Osteocyte (in vitro differentiated cells): ENCODE measurements around the gene QRFP. TPM values are rescaled to one million over a fixed set of nuclear protein-coding genes. Genes with fewer than 3 reads are reported as not detected.

ENCODE experiments used
- DNase-seq: peaks from one replicate; pipeline ENCODE4 v3.0.0; 2021; ENCODE audit warnings: mixed read lengths; ENCODE audit not compliant: unreplicated experiment; ENCODE audit errors: extremely low spot score
- H3K27ac Mint-ChIP-seq: one replicate; pipeline ENCODE4 v1.8.0; 2021; ENCODE audit warnings: mild to moderate bottlenecking, mixed read lengths; ENCODE audit not compliant: unreplicated experiment
- H3K27me3 Mint-ChIP-seq: one replicate; pipeline ENCODE4 v1.8.0; 2021; ENCODE audit warnings: mixed read lengths; ENCODE audit not compliant: unreplicated experiment
- H3K36me3 Mint-ChIP-seq: one replicate; pipeline ENCODE4 v1.8.0; 2021; ENCODE audit warnings: mixed read lengths; ENCODE audit not compliant: unreplicated experiment
- H3K4me1 Mint-ChIP-seq: one replicate; pipeline ENCODE4 v1.8.0; 2021; ENCODE audit warnings: mixed read lengths; ENCODE audit not compliant: unreplicated experiment
- H3K4me3 Mint-ChIP-seq: one replicate; pipeline ENCODE4 v1.8.0; 2021; ENCODE audit warnings: mild to moderate bottlenecking, moderate library complexity, mixed read lengths; ENCODE audit not compliant: unreplicated experiment
- H3K9me3 Mint-ChIP-seq: one replicate; pipeline ENCODE4 v1.8.0; 2021; ENCODE audit warnings: mixed read lengths; ENCODE audit not compliant: unreplicated experiment
- total RNA-seq: library from RNA; stranded (reverse); gene quantifications from 2 replicates; pipeline ENCODE4 v1.2.1, GENCODE V29; 2021
- TF ChIP-seq, protein P1 (sequence below): fragments of 200-600 bp; sonication (generic); IDR thresholded peaks from 2 replicates; pipeline ENCODE4 v1.5.0; 2021; ENCODE audit warnings: antibody characterized with exemption, mild to moderate bottlenecking, moderate library complexity

The QRFP gene
- total RNA-seq, 1 donor from 2014 or later = not detected

DNA sequence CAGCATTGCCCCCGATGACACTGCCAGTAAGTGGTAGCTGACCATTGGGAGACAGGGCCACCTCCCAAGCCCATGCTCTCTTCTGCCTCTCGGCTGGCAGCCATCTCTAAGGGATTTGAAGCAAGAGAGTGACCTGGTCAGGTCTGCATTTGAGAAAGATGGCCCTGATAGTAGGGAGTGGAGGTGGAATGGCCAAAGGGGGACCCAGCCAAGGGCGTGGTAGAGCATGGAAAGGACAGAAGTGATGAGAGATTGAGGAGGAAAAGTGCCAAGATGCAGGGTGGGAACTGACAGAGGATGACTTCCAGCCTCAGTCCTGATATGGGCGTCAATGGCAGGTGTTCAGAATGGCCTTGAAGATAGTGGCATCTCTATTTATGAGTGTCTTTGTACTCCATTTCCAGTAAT lies 52.6 kb downstream of the QRFP start:
- no peaks in the 10 kb centered on the region for H3K36me3 Mint-ChIP-seq
- peaks cover 84% of the 10 kb centered on the region for H3K4me1 Mint-ChIP-seq
- TF ChIP-seq, protein P1, sequence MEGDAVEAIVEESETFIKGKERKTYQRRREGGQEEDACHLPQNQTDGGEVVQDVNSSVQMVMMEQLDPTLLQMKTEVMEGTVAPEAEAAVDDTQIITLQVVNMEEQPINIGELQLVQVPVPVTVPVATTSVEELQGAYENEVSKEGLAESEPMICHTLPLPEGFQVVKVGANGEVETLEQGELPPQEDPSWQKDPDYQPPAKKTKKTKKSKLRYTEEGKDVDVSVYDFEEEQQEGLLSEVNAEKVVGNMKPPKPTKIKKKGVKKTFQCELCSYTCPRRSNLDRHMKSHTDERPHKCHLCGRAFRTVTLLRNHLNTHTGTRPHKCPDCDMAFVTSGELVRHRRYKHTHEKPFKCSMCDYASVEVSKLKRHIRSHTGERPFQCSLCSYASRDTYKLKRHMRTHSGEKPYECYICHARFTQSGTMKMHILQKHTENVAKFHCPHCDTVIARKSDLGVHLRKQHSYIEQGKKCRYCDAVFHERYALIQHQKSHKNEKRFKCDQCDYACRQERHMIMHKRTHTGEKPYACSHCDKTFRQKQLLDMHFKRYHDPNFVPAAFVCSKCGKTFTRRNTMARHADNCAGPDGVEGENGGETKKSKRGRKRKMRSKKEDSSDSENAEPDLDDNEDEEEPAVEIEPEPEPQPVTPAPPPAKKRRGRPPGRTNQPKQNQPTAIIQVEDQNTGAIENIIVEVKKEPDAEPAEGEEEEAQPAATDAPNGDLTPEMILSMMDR = no peak
- DNase-seq = no peak
- H3K4me3 Mint-ChIP-seq = no peak overlapping the region
- no peaks in the 10 kb centered on the region for H3K9me3 Mint-ChIP-seq
- H3K27ac Mint-ChIP-seq = peak overlapping the region; percentile 97
- no peaks in the 10 kb centered on the region for H3K27me3 Mint-ChIP-seq

DNA sequence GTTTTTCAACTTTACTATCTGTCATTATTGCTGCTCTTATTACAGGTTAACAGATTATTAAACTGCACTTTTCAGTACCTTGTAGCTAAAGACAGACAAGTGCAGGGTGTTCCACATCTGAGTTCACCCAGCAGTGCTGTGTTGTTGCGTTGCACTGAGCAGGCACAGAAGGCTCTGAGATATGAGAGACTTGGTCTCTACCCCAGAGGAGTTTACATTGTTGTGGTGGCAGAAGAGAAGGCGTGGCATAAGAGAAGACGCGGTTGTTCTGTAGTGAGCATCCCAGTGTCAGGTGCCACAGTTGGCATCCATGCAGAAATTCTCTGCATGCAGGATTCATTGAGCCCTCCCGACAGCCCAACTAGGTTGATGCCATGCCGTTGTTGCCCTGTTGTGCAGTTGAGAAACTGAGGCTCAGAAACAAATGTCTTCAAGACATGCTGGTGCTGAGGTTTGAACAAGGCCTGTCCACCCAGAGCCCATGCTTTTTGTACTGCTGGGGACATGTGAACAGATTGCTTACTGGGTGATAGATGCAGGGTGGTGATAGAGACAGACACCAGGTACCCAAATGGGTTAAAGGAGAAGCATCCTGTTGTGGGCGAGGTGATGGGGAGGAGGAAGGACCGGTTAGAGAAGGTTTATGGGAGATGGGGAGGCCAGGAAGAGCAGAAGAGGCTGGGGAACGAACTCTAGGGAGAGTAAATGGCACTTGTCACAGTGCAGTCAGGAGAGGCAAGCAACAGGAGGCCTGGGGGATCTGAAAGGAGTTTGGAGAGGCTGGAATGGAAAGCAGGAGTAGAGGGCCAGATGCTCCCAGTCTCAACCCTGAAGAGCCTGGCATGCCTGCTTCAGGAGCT lies 53.3 kb downstream of the QRFP start:
- Mint-ChIP-seq H3K27me3 (no peaks in the 10 kb centered on the region), H3K4me1 (peaks cover 88% of the 10 kb centered on the region), H3K9me3 (no peaks in the 10 kb centered on the region), H3K27ac (peak overlapping the region; percentile 61), H3K36me3 (no peaks in the 10 kb centered on the region), H3K4me3 (no peak overlapping the region)
- no peak for DNase-seq
- TF ChIP-seq, protein P1 = no peak

Other genes with a start within 250 kb of the QRFP start
- gene PRDM12, start 232.2 kb downstream of the QRFP start, total RNA-seq = not detected in 2 replicates
- 26.1 and 26.2 TPM in 2 replicates for gene EXOSC2, start 203.0 kb downstream of the QRFP start, total RNA-seq
- gene ABL1, start 61.6 kb downstream of the QRFP start, total RNA-seq = 97.7 and 101 TPM in 2 replicates
- gene FIBCD1, start 42.4 kb upstream of the QRFP start, total RNA-seq = 17.5 and 18.2 TPM in 2 replicates
- 0.68 and 1.0 TPM in 2 replicates for gene LAMC3, start 112.4 kb upstream of the QRFP start, total RNA-seq
- gene AIF1L, start 199.7 kb upstream of the QRFP start, total RNA-seq = 26.3 and 31.1 TPM in 2 replicates
- gene NUP214, start 228.8 kb upstream of the QRFP start, total RNA-seq = 45.4 and 51.5 TPM in 2 replicates